Stimulated activated CD8-positive, alpha-beta memory T cell treated with anti-CD3 and anti-CD28 coated beads, Interleukin-12 subunit alpha, Interleukin-12 subunit beta, amount 100 ng/mL, for 4 hours (primary cell): ENCODE data around the gene TMEM239.

Experiments used
- DNase-seq: peaks from one replicate; pipeline ENCODE4 v3.0.0-alpha.2; 2020; ENCODE audit warnings: low read depth

The TMEM239 gene

DNA sequence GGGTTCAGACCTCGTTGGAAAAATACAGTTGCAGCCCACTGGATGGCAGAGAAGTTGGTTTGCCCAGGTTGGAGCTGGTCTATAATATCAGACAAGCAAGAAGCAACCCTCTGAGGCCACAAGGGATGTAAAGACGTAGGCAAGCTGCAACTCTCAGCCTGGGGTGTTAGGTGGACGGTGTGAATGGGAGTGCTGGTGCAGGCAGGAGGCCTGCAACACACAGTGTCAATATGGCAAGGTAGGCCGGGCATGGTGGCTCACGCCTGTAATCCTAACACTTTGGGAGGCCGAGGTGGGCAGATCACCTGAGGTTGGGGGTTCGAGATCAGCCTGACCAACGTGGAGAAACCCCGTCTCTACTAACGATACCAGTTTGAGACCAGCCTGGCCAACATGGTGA is 34.9 kb downstream of the TMEM239 start:
- DNase-seq: no peak

DNA sequence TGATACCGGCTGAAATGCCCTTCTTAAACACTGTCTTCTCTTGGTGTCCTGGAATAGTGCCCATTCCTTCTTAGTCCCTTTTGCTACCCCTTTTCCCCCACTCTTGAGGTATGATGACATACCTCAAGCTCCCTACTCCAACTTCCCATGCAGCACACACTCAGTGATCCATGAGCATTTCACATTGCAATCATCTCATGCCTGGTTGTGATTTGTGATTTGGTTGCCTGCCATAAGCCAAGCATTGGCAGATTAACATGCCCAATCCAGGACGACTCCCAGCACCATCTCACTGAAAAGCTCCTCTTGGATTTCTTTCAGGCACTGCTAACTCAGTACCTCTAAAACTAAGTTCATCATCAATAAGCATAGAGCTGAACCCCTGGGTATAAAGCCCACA is 42.4 kb downstream of the TMEM239 start:
- DNase-seq: no peak

DNA sequence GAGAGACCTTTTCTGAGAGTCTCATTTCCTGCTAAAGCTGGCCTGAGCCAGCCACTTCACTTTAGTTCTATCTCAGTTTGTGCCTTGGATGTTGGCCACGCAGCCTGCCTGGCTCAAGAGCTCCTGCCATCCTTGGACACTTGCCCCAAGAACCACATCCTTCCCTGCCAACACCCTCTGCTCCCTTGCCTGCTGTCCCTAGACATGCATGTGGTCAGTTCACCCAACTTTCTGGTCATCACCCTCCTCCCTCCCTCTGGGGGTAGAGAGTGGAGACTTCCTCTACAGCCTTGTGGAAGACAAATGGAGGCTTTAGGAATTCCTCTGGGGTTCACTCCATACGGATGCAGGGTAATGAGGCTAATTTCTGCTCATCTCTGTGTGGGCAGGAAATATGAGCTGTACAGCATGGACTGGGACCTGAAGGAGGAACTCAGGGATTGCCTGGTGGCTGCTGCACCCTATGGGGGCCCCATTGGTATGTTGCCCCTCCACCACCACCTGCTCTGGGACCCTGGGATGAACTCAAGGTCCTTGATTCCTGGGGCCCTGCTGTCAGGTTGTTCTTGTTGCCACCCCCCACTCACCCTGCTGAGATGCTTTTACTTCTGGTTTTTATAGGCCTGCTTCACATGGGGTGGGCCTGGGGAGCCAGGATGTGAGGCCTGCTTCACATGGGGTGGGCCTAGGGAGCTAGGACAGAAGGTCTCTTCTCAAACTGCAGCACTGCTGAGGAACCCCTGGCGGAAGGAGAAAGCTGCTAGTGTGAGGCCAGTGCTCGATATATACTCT is 43.4 kb downstream of the TMEM239 start:
- no peak for DNase-seq

DNA sequence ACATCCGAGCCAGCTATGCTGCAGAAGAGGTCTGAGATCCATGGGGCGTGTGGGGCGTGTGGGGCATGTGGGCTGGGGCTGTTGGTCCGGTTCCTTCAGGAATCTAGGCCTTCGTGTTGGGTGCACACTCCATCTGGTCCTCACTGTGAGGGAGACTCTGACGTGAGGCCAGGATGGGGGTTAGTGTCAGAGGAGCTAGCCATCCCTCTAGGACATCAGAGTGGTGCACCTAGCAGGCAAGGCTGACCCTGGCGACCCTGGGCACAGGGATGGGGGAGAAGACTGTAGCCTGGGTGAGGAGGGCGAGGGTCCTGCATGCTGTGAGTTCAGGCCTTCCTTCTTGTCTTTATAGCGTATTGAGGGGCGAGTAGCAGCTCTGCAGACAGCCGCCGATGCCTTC is 48.5 kb downstream of the TMEM239 start:
- DNase-seq: no peak

DNA sequence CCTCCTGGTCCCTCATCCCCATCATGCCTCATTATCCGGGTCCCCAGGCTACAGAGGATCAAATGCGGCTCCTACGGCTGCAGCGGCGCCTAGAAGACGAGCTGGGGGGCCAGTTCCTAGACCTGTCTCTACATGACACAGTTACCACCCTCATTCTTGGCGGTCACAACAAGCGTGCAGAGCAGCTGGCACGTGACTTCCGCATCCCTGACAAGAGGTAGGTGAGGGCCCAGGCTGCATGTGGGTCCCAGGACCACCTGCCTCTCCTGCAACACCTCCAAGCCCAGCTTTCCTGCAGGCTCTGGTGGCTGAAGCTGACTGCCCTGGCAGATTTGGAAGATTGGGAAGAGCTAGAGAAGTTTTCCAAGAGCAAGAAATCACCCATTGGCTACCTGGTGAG is 48.9 kb downstream of the TMEM239 start:
- no peak for DNase-seq

DNA sequence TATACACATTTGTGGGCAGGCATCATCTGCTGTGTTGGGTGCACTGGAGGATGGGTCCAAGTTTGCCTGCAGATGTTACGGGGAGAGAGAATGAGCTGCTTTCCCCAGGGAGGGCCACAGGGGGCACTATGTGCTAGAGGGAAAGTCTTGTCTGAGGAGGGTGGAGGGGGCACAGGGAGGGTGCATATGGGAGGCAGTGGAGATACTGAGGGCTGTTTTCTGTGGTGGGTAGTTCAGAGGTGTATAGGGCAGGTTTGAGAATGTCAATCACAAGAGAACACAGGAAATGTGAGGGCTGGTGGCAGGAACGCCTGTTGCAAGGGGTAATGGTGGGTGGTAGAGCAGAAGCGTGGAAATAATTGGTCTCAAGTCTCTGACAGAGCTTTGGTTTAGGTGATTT is 49.5 kb downstream of the TMEM239 start:
- no peak for DNase-seq

DNA sequence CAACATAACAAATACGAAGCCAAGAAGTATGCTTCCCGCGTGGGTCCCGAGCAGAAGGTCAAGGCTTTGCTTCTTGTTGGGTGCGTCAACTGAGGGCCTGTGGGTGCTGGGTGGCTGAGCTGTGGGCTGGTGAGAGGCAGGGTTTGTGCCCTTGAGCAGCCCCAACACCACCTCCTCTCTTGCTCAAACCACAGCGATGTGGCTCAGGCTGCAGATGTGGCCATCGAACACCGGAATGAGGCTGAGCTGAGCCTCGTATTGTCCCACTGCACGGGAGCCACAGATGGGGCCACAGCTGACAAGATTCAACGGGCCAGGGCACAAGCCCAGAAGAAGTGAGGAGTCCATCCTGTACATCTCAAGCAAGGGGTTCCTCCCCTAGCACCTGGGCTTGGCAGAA is 50.1 kb downstream of the TMEM239 start:
- no peak for DNase-seq

DNA sequence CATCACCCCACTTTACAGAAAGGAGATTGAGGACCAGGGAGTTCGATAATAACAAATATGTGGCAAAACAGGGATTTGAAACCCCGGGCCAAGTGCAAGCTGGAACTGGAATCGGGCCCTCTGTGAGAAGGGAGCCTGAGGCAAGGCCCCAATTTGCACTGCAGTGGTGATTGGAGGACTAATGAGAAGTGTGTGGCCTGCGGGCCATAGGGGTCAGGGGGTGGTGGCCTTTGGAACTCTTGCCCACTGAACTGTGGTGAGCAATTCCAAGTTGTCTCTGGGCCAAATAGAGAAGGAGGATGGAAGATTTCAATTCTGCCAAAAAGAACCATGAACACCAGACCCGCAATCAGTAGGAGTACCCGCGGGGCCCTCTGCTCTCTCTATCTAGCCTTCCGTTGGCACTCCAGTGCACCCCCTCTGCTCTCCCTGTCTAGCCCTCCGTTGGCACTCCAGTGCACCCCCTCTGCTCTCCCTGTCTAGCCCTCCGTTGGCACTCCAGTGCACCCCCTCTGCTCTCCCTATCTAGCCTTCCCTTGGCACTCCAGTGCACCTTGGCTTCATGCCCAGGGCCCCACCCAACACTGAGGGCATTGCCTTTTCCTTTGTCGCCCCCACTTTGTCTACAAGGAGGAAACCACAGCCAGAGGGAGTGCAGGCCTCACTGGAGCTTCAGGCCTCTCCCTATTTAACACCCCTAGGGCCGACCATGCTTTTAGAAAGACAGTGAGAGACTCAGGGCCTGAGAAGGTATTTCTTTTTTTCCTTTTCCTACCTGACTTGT is 51.1 kb downstream of the TMEM239 start:
- no peak for DNase-seq
